Caco-2 (cell line): ENCODE measurements around the gene KLF16. TPM values are rescaled to one million over a fixed set of nuclear protein-coding genes. Genes with fewer than 3 reads are reported as not detected.
A peak's percentile ranks its signal among the peaks of the same experiment; 100 is the strongest.

Experiments used
- BruUV-seq: library from RNA; stranded (reverse); fragments of 400-500 nt; replicated peaks from 2 replicates; lab custom pipeline; 2021; lab: Mats Ljungman, UMichigan
- CTCF ChIA-PET: fragments of 300-600 bp; sonication (Branson Sonifier 250); formaldehyde crosslinking; loops from one replicate; lab custom pipeline; 2022; ENCODE audit warnings: antibody characterized with exemption; lab: Charles Lee
- POLR2A ChIA-PET: fragments of 300-600 bp; sonication (Branson Sonifier 250); formaldehyde crosslinking; loops from one replicate; lab custom pipeline; 2022; ENCODE audit warnings: antibody characterized with exemption; lab: Charles Lee
- DNase-seq, 2 experiments: peaks; one replicate each; pipeline versions ENCODE4 v3.0.0 to v3.0.0-alpha.2; 2020 to 2022
- H3K27me3 ChIP-seq: replicated peaks from 2 replicates; pipeline ENCODE4 v1.6.0; 2011; ENCODE audit warnings: low read length; ENCODE audit not compliant: control insufficient read depth, insufficient read depth
- H3K36me3 ChIP-seq: 2 replicates; pipeline ENCODE4 v1.5.1; 2011; ENCODE audit warnings: low read length; ENCODE audit not compliant: control insufficient read depth, insufficient read depth
- H3K4me1 ChIP-seq: fragments of 250-450 bp; sonication (Bioruptor Pico); 2 replicates; pipeline ENCODE4 v1.5.1; 2020; ENCODE audit warnings: mild to moderate bottlenecking
- H3K4me3 ChIP-seq: 2 replicates; pipeline ENCODE4 v1.5.1; 2011; ENCODE audit warnings: low read depth, mild to moderate bottlenecking, control low read depth, low read length
- H3K9me3 ChIP-seq: fragments of 250-450 bp; sonication (Bioruptor Pico); 2 replicates; pipeline ENCODE4 v1.5.1; 2020; ENCODE audit warnings: mild to moderate bottlenecking, moderate library complexity
- H3K27ac Mint-ChIP-seq: one replicate; pipeline ENCODE4 v1.8.0; 2022; ENCODE audit warnings: mixed read lengths; ENCODE audit not compliant: unreplicated experiment
- H3K27me3 Mint-ChIP-seq: one replicate; pipeline ENCODE4 v1.8.0; 2022; ENCODE audit warnings: mixed read lengths; ENCODE audit not compliant: insufficient read depth, unreplicated experiment
- H3K36me3 Mint-ChIP-seq: one replicate; pipeline ENCODE4 v1.8.0; 2022; ENCODE audit warnings: mild to moderate bottlenecking, mixed read lengths; ENCODE audit not compliant: insufficient read depth, unreplicated experiment
- H3K4me1 Mint-ChIP-seq: one replicate; pipeline ENCODE4 v1.8.0; 2022; ENCODE audit warnings: low read depth, mixed read lengths; ENCODE audit not compliant: unreplicated experiment
- H3K4me3 Mint-ChIP-seq: one replicate; pipeline ENCODE4 v1.8.0; 2022; ENCODE audit warnings: mild to moderate bottlenecking, moderate library complexity, mixed read lengths; ENCODE audit not compliant: unreplicated experiment
- H3K9me3 Mint-ChIP-seq: one replicate; pipeline ENCODE4 v1.8.0; 2022; ENCODE audit warnings: mixed read lengths; ENCODE audit not compliant: unreplicated experiment
- CTCF ChIP-seq, 2 experiments: fragments of 200-600 bp in 1 of 2; IDR thresholded peaks; 1 replicate in 1 of 2; 2 replicates in 1 of 2; pipeline versions ENCODE4 v1.5.1 to v1.8.0; 2011 to 2022; ENCODE audit warnings: antibody characterized with exemption in 1 of 2, control low read depth in 1 of 2, inconsistent platforms in 1 of 2, low read depth in 1 of 2, low read length in 1 of 2, mild to moderate bottlenecking in 1 of 2, moderate library complexity in 1 of 2; ENCODE audit not compliant: insufficient read depth in 1 of 2, severe bottlenecking in 1 of 2, unreplicated experiment in 1 of 2
- intact Hi-C: fragments of 100-400 bp; cut with micrococcal nuclease; formaldehyde crosslinking; loops from one replicate; pipeline ENCODE4 v1.10.0; 2022; ENCODE audit not compliant: unreplicated experiment
- total RNA-seq: library from RNA; stranded (reverse); gene quantifications from 2 replicates; pipeline ENCODE4 v1.2.3, GENCODE V29; 2022

The KLF16 gene
- total RNA-seq, 1 experiment from 2014 or later = 26.8 TPM

- ChIA-PET CTCF (interaction anchor here (0.6 to 1.2 kb wide), 6 partner anchors 9 to 605 kb away, joined by 3 to 6 read pairs (median 4); no protein-coding TSS in a partner anchor), POLR2A (interaction anchor here (0.6 to 1.3 kb wide), 4 partner anchors 9 to 340 kb away, joined by 4 to 12 read pairs (median 7); no protein-coding TSS in a partner anchor)
- Mint-ChIP-seq H3K27ac (peak overlapping the region; percentile 89), H3K4me1 (peaks cover 26% of the 10 kb centered on the region), H3K9me3 (no peaks in the 10 kb centered on the region), H3K4me3 (peak overlapping the region; percentile 91), H3K27me3 (no peaks in the 10 kb centered on the region), H3K36me3 (peaks cover 16% of the 10 kb centered on the region)
- no peak for DNase-seq
- peaks cover 27% of the 10 kb centered on the region for H3K4me1 ChIP-seq
- TF ChIP-seq CTCF (IDR thresholded peaks at IDR 0.05; ENCODE audit: insufficient read depth in 1 of 2, low read depth in 1 of 2, low read length in 1 of 2, severe bottlenecking in 1 of 2, unreplicated experiment in 1 of 2) = no peak
- H3K27me3 ChIP-seq = no peaks in the 10 kb centered on the region
- no TSS peak for BruUV-seq
- intact Hi-C loops = no loop called here
- H3K9me3 ChIP-seq = no peaks in the 10 kb centered on the region
- no peaks in the 10 kb centered on the region for H3K36me3 ChIP-seq
- H3K4me3 ChIP-seq = peak overlapping the region; percentile 94
Observed at GRCh38 chr19:1884719-1885334, 21.4 kb upstream of the KLF16 start.

GRCh38 chr19:1884291-1884718 lies 20.9 kb upstream of the KLF16 start:
- no peak for TF ChIP-seq CTCF (IDR thresholded peaks at IDR 0.05; ENCODE audit: insufficient read depth in 1 of 2, low read depth in 1 of 2, low read length in 1 of 2, severe bottlenecking in 1 of 2, unreplicated experiment in 1 of 2)
- no TSS peak for BruUV-seq
- Mint-ChIP-seq H3K27me3 (no peaks in the 10 kb centered on the region), H3K4me1 (peaks cover 26% of the 10 kb centered on the region), H3K27ac (peak overlapping the region; percentile 89), H3K36me3 (peaks cover 16% of the 10 kb centered on the region), H3K4me3 (peak overlapping the region; percentile 91), H3K9me3 (no peaks in the 10 kb centered on the region)
- H3K9me3 ChIP-seq = no peaks in the 10 kb centered on the region
- H3K4me3 ChIP-seq = peak overlapping the region; percentile 94
- intact Hi-C loops = no loop called here
- no peak for DNase-seq
- POLR2A ChIA-PET = interaction anchor here (1.3 kb wide), 1 partner anchor 8 kb away, joined by 12 read pairs; no protein-coding TSS in a partner anchor
- H3K36me3 ChIP-seq = no peaks in the 10 kb centered on the region
- H3K27me3 ChIP-seq = no peaks in the 10 kb centered on the region
- CTCF ChIA-PET = interaction anchor here (0.9 kb wide), 1 partner anchor 8 kb away, joined by 6 read pairs; no protein-coding TSS in a partner anchor
- peaks cover 27% of the 10 kb centered on the region for H3K4me1 ChIP-seq

GRCh38 chr19:1883784-1884183 lies 20.4 kb upstream of the KLF16 start:
- Histone ChIP-seq H3K36me3 (no peaks in the 10 kb centered on the region), H3K9me3 (no peaks in the 10 kb centered on the region), H3K27me3 (no peaks in the 10 kb centered on the region), H3K4me3 (peak overlapping the region; percentile 94), H3K4me1 (peaks cover 27% of the 10 kb centered on the region)
- Mint-ChIP-seq H3K9me3 (no peaks in the 10 kb centered on the region), H3K4me3 (peak overlapping the region; percentile 91), H3K4me1 (peaks cover 26% of the 10 kb centered on the region), H3K27me3 (no peaks in the 10 kb centered on the region), H3K27ac (peak overlapping the region; percentile 89), H3K36me3 (peaks cover 16% of the 10 kb centered on the region)
- TF ChIP-seq CTCF (IDR thresholded peaks at IDR 0.05; ENCODE audit: insufficient read depth in 1 of 2, low read depth in 1 of 2, low read length in 1 of 2, severe bottlenecking in 1 of 2, unreplicated experiment in 1 of 2) = no peak
- no TSS peak for BruUV-seq
- intact Hi-C loops = no loop called here
- ChIA-PET CTCF (no interaction called here), POLR2A (no interaction called here)
- no peak for DNase-seq
